ENCODE results near the gene CACTIN. TPM values are rescaled to one million over a fixed set of nuclear protein-coding genes. Genes with fewer than 3 reads are reported as not detected.

Gene CACTIN
- total and polyA plus RNA-seq, 4 experiments from 2014 or later: 4.4 to 50.4 (median 30.1) TPM

GRCh38 chr19:3575260-3575741 lies 51.3 kb downstream of the CACTIN start:
- Histone ChIP-seq H3K4me3 (ENCODE audit: low read length in 2 of 2) (no peak overlapping the region), H3K27ac (ENCODE audit: low read depth, low read length) (no peak overlapping the region), H3K27me3 (ENCODE audit: insufficient read depth, low read length) (no peaks in the 10 kb centered on the region), H3K9me3 (ENCODE audit: control insufficient read depth in 1 of 2, low read length in 2 of 2) (no peaks in the 10 kb centered on the region), H3K36me3 (ENCODE audit: insufficient read depth, low read length) (no peaks in the 10 kb centered on the region), H3K4me1 (ENCODE audit: insufficient read depth, low read length) (peaks cover 15% of the 10 kb centered on the region)
- ChIA-PET POLR2A (ENCODE audit: partially characterized antibody) (interaction anchor here (2.4 to 5.8 kb wide), 2 partner anchors 18 to 28 kb away, joined by 6 to 54 read pairs; partner anchors contain the start of gene MFSD12), CTCF (ENCODE audit: partially characterized antibody) (interaction anchor here (0.9 to 2.2 kb wide), 4 partner anchors 10 to 26 kb away, joined by 3 to 10 read pairs (median 4); partner anchors contain the start of genes GIPC3 and MFSD12)
- Mint-ChIP-seq H3K4me3 (peak overlapping the region in 7 of 8 donors; percentile 15 to 69 (median 35)), H3K9me3 (no peaks in the 10 kb centered on the region), H3K27ac (peak overlapping the region in 3 of 7 donors; percentile 41 to 76 (median 64)), H3K36me3 (peaks cover 8 to 11% of the 10 kb centered on the region in 2 donors), H3K4me1 (peaks cover 5 to 23% (median 17%) of the 10 kb centered on the region in 4 donors), H3K27me3 (no peaks in the 10 kb centered on the region)
- peak in 2 of 5 donors; percentile 21 to 25 for DNase-seq
- intact Hi-C loops (cut with micrococcal nuclease): loop anchor here (10.0 kb wide), 1 partner anchor 490 kb away; the partner anchor contains the start of gene ZBTB7A

DNA sequence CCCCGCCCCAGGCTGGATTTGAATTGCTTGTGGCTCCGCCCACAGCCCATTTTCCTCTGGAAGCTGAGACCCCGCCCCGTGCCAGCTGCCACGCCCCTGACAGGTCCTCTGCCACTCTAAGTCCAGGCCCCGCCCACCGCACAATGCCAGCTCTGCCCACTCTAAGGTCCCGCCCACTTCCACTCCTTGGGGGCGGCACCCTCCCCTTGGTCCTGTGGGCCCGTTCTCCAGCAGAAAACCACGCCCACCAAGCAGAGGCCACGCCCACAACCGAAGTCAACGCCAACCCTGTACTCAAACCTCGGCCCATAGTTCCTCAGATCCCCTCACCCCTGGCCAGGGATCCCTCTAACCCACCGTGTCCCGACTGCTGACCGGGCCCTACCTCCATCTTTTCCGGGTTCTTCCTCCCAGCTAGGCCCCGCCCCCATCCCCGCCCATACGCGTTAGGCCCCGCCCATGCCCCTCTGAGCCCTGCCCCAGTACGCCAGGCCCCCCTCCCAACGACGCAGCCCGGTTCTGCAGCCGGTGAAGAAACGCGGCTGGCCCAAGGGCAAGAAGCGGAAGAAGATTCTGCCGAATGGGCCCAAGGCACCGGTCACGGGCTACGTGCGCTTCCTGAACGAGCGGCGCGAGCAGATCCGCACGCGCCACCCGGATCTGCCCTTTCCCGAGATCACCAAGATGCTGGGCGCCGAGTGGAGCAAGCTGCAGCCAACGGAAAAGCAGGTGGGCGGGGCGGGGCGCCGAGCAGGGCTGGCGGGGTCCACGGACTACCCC lies 52.5 kb downstream of the CACTIN start:
- no peaks in the 10 kb centered on the region for H3K9me3 Mint-ChIP-seq

DNA sequence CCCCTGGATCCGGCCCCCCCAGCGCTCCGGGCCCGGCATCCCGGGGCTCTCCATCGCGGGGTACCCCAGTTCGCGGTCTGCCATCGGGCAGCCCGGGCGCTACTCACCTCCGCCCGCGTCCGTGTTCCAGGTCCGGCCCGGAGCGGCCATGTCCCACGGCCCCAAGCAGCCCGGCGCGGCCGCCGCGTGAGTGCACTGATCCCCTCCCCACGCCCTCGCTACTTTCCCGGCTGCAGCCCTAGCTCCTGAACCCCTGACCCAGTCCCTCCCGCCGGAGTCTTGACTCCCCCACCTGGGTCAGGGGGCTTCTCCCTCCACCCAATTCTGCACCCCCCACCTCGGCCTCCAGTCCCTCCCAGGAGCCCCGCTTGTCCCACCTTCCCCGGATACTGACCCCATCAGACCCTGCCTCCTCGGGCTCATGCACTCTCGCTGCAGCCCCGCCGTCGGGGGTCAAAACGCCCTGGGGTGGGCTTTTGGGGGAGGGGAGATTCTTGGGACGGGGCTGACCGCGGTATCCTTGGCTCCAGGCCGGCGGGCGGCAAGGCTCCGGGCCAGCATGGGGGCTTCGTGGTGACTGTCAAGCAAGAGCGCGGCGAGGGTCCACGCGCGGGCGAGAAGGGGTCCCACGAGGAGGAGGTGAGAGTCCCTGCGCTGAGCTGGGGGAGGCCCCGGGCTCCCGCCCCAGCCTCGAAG lies 53.3 kb downstream of the CACTIN start:
- Histone ChIP-seq H3K9me3 (ENCODE audit: control insufficient read depth in 1 of 2, low read length in 2 of 2) (no peaks in the 10 kb centered on the region), H3K27me3 (ENCODE audit: insufficient read depth, low read length) (no peaks in the 10 kb centered on the region), H3K4me1 (ENCODE audit: insufficient read depth, low read length) (peaks cover 15% of the 10 kb centered on the region), H3K27ac (ENCODE audit: low read depth, low read length) (peak overlapping the region; percentile 64), H3K4me3 (ENCODE audit: low read length in 2 of 2) (peak overlapping the region in 1 of 2 donors; percentile 68), H3K36me3 (ENCODE audit: insufficient read depth, low read length) (no peaks in the 10 kb centered on the region)
- Mint-ChIP-seq H3K36me3 (peaks cover 8 to 11% of the 10 kb centered on the region in 2 donors), H3K9me3 (no peaks in the 10 kb centered on the region), H3K4me1 (peaks cover 5 to 23% (median 17%) of the 10 kb centered on the region in 4 donors), H3K27me3 (no peaks in the 10 kb centered on the region), H3K27ac (peak overlapping the region in 3 of 7 donors; percentile 53 to 84 (median 76)), H3K4me3 (peak overlapping the region; percentile 72 to 83 (median 76))
- intact Hi-C loops (cut with micrococcal nuclease): loop anchor here (5.0 to 10.0 kb wide), 3 partner anchors 66 to 491 kb away; partner anchors contain the start of genes FZR1 and ZBTB7A
- no peak for DNase-seq
- POLR2A ChIA-PET (ENCODE audit: partially characterized antibody): interaction anchor here (1.1 to 5.8 kb wide), 3 partner anchors 16 to 26 kb away, joined by 3 to 54 read pairs (median 6); partner anchors contain the start of gene MFSD12
- CTCF ChIA-PET (ENCODE audit: partially characterized antibody): interaction anchor here (2.2 kb wide), 1 partner anchor 12 kb away, joined by 10 read pairs; the partner anchor contains the start of gene GIPC3

More for the DNA sequence above, 52.5 kb downstream of the CACTIN start:
- Histone ChIP-seq H3K27me3 (ENCODE audit: insufficient read depth, low read length) (no peaks in the 10 kb centered on the region), H3K4me3 (ENCODE audit: low read length in 2 of 2) (peak overlapping the region in 1 of 2 donors; percentile 68), H3K27ac (ENCODE audit: low read depth, low read length) (peak overlapping the region; percentile 64), H3K4me1 (ENCODE audit: insufficient read depth, low read length) (peaks cover 15% of the 10 kb centered on the region), H3K36me3 (ENCODE audit: insufficient read depth, low read length) (no peaks in the 10 kb centered on the region), H3K9me3 (ENCODE audit: control insufficient read depth in 1 of 2, low read length in 2 of 2) (no peaks in the 10 kb centered on the region)
- ChIA-PET POLR2A (ENCODE audit: partially characterized antibody) (interaction anchor here (1.1 to 5.8 kb wide), 3 partner anchors 17 to 27 kb away, joined by 3 to 54 read pairs (median 6); partner anchors contain the start of gene MFSD12), CTCF (ENCODE audit: partially characterized antibody) (interaction anchor here (1.4 to 2.2 kb wide), 2 partner anchors 11 to 18 kb away, joined by 3 to 10 read pairs; partner anchors contain the start of gene GIPC3)
- peaks cover 5 to 23% (median 17%) of the 10 kb centered on the region in 4 donors for H3K4me1 Mint-ChIP-seq
- DNase-seq: peak; percentile 67 to 88 (median 78)
- peak overlapping the region; percentile 72 to 83 (median 76) for H3K4me3 Mint-ChIP-seq
- intact Hi-C loops (cut with micrococcal nuclease): loop anchor here (5.0 to 10.0 kb wide), 3 partner anchors 67 to 491 kb away; partner anchors contain the start of genes FZR1 and ZBTB7A
- no peaks in the 10 kb centered on the region for H3K27me3 Mint-ChIP-seq
- peak overlapping the region in 6 of 7 donors; percentile 36 to 91 (median 71) for H3K27ac Mint-ChIP-seq
- peaks cover 8 to 11% of the 10 kb centered on the region in 2 donors for H3K36me3 Mint-ChIP-seq

DNA sequence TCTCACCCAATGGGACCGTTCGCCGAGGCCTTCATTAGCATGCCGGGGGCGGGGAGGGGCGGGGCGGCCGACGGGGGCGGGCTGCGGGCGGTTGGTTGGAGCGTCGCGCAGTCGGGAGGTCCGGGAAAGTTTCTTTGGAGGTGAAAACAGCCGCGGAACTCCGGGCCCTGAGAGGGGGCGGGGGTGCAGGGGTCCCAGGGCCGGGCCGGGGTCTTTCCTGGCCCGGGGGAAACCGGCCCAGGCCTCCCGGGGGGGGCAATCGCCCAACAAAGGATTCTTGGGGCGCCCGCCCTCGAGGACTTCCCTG lies 53.8 kb downstream of the CACTIN start, which contains the start of gene HMG20B:
Gene HMG20B, plus strand, starts transcription at position 90 of the 307 bp plus-strand sequence. CDS start 366 bp downstream, outside the sequence.
- Mint-ChIP-seq H3K27ac (peak within 1 kb of the TSS; percentile 36 to 92 (median 77)), H3K36me3 (peaks cover 8 to 11% of the 10 kb centered on the region in 2 donors), H3K4me1 (peaks cover 5 to 23% (median 17%) of the 10 kb centered on the region in 4 donors), H3K27me3 (no peaks in the 10 kb centered on the region), H3K4me3 (peak within 1 kb of the TSS; percentile 75 to 86 (median 80)), H3K9me3 (no peaks in the 10 kb centered on the region)
- Histone ChIP-seq H3K4me3 (ENCODE audit: low read length in 2 of 2) (peak within 1 kb of the TSS; percentile 57 to 68), H3K9me3 (ENCODE audit: control insufficient read depth in 1 of 2, low read length in 2 of 2) (no peaks in the 10 kb centered on the region), H3K4me1 (ENCODE audit: insufficient read depth, low read length) (peaks cover 15% of the 10 kb centered on the region), H3K27ac (ENCODE audit: low read depth, low read length) (peak within 1 kb of the TSS; percentile 64), H3K36me3 (ENCODE audit: insufficient read depth, low read length) (no peaks in the 10 kb centered on the region), H3K27me3 (ENCODE audit: insufficient read depth, low read length) (no peaks in the 10 kb centered on the region)
- ChIA-PET CTCF (ENCODE audit: partially characterized antibody) (no interaction called here), POLR2A (ENCODE audit: partially characterized antibody) (interaction anchor here (2.4 to 5.8 kb wide), 2 partner anchors 16 to 26 kb away, joined by 6 to 54 read pairs; partner anchors contain the start of gene MFSD12)
- intact Hi-C loops (cut with micrococcal nuclease): loop anchor here (1.0 to 10.0 kb wide), 5 partner anchors 16 to 492 kb away; partner anchors contain the start of genes FZR1, MFSD12 and ZBTB7A
- DNase-seq: no peak

DNA sequence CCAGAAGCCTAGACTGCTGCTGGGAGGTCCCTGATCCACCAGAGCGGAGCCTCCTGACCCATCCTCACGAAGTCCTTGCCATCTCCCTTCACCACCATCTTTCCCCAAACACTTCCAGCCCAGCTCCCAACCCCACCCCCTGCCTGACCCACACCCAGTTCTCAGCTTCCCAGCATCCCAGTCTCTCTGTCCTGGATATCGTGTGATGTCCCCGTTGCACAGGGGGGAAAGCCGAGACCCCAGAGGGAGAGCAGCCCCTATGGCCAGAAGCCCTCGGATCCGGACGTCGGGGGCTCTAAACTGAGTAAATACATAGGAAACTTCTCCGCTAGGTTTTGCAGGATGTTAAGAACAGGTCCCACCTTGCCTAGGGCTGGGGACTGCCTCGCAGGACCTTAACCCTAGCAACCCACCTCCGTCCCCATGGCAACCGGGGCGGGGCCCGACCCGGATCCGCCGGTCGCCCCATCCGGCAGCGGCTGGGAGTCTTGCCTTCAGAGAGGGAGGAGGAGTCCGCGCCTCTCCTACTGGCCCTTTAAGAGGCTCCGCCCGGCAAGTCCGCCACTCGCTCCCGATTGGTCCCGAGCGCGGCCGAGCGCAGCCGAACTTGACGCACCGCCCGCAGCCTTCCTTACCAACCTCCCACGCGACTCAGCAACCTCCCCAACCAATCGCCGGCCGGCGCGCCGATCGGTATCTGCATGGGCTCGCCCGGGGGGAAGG lies 54.3 kb downstream of the CACTIN start:
- DNase-seq: peak; percentile 97 to 100 (median 98)
- H3K36me3 Mint-ChIP-seq: peaks cover 8 to 11% of the 10 kb centered on the region in 2 donors
- H3K4me1 Mint-ChIP-seq: peaks cover 5 to 23% (median 17%) of the 10 kb centered on the region in 4 donors
- CTCF ChIA-PET (ENCODE audit: partially characterized antibody): no interaction called here
- Histone ChIP-seq H3K4me3 (ENCODE audit: low read length in 2 of 2) (peak overlapping the region; percentile 57 to 60), H3K27ac (ENCODE audit: low read depth, low read length) (peak overlapping the region; percentile 44), H3K4me1 (ENCODE audit: insufficient read depth, low read length) (peaks cover 15% of the 10 kb centered on the region), H3K27me3 (ENCODE audit: insufficient read depth, low read length) (no peaks in the 10 kb centered on the region), H3K9me3 (ENCODE audit: control insufficient read depth in 1 of 2, low read length in 2 of 2) (no peaks in the 10 kb centered on the region), H3K36me3 (ENCODE audit: insufficient read depth, low read length) (no peaks in the 10 kb centered on the region)
- peak overlapping the region; percentile 75 to 86 (median 78) for H3K4me3 Mint-ChIP-seq
- intact Hi-C loops (cut with micrococcal nuclease): loop anchor here (1.0 to 10.0 kb wide), 5 partner anchors 15 to 493 kb away; partner anchors contain the start of genes FZR1, MFSD12 and ZBTB7A
- POLR2A ChIA-PET (ENCODE audit: partially characterized antibody): interaction anchor here (5.8 kb wide), 1 partner anchor 15 kb away, joined by 54 read pairs; the partner anchor contains the start of gene MFSD12
- H3K27ac Mint-ChIP-seq: peak overlapping the region; percentile 33 to 92 (median 77)
- H3K9me3 Mint-ChIP-seq: no peaks in the 10 kb centered on the region
- no peaks in the 10 kb centered on the region for H3K27me3 Mint-ChIP-seq

DNA sequence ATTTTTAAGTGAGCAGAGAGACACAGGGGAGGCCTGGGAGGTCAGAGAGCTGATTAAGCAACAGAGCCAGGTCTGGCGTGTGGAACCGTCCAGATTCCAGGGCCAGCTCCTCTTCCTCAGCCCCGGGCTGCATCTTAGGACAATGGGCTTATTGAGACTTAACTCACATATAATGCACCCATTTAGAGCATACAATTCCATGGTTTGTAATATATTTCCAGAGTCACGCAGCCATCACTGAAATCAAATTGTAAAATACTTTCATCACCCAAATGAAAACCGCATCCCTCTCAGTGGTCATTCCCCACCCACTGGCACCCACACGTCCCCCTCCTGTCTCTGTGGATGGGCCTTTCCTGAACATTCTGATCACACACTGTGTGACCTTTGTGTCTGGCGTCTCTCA lies 56.0 kb downstream of the CACTIN start:
- Histone ChIP-seq H3K9me3 (ENCODE audit: control insufficient read depth in 1 of 2, low read length in 2 of 2) (no peaks in the 10 kb centered on the region), H3K4me3 (ENCODE audit: low read length in 2 of 2) (no peak overlapping the region), H3K27me3 (ENCODE audit: insufficient read depth, low read length) (no peaks in the 10 kb centered on the region), H3K4me1 (ENCODE audit: insufficient read depth, low read length) (peaks cover 15% of the 10 kb centered on the region), H3K36me3 (ENCODE audit: insufficient read depth, low read length) (no peaks in the 10 kb centered on the region), H3K27ac (ENCODE audit: low read depth, low read length) (no peak overlapping the region)
- Mint-ChIP-seq H3K27me3 (no peaks in the 10 kb centered on the region), H3K4me1 (peaks cover 5 to 23% (median 17%) of the 10 kb centered on the region in 4 donors), H3K4me3 (no peak overlapping the region), H3K36me3 (peaks cover 5 to 11% of the 10 kb centered on the region in 2 donors), H3K9me3 (peaks cover 0 to 2% (median 0%) of the 10 kb centered on the region in 8 donors), H3K27ac (peak overlapping the region in 3 of 7 donors; percentile 27 to 80 (median 41))
- ChIA-PET POLR2A (ENCODE audit: partially characterized antibody) (interaction anchor here (5.8 kb wide), 1 partner anchor 13 kb away, joined by 54 read pairs; the partner anchor contains the start of gene MFSD12), CTCF (ENCODE audit: partially characterized antibody) (interaction anchor here (1.5 kb wide), 1 partner anchor 13 kb away, joined by 3 read pairs; the partner anchor contains the start of gene MFSD12)
- DNase-seq: no peak
- intact Hi-C loops (cut with micrococcal nuclease): loop anchor here (5.0 to 10.0 kb wide), 3 partner anchors 63 to 494 kb away; partner anchors contain the start of genes FZR1 and ZBTB7A

All from CD4-positive, alpha-beta memory T cell (primary cell).